ENCODE results near the gene ZBTB22.

ZBTB22 gene

GRCh38 chr6:33329058-33329457 lies 11.5 kb upstream of the ZBTB22 start:
- DNase-seq = no peak

GRCh38 chr6:33324125-33324524 lies 6.6 kb upstream of the ZBTB22 start:
- DNase-seq = no peak

DNA sequence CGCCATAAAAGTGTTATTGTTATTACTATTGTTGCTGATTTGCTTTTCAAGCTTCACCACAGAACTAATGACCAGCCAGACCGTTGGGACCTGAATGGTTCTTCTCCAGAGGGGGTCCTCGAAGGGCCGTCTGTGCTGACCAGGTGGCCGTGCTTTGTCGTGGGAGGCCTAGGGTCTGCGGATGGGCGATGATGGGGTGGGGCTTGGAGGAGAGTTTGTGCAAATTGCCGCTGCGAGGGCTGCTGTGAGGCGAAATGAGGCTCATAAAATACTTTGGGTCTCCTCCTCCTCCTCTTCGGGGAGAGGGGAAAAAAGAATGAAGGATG lies 6.0 kb upstream of the ZBTB22 start:
- no peak for DNase-seq

DNA sequence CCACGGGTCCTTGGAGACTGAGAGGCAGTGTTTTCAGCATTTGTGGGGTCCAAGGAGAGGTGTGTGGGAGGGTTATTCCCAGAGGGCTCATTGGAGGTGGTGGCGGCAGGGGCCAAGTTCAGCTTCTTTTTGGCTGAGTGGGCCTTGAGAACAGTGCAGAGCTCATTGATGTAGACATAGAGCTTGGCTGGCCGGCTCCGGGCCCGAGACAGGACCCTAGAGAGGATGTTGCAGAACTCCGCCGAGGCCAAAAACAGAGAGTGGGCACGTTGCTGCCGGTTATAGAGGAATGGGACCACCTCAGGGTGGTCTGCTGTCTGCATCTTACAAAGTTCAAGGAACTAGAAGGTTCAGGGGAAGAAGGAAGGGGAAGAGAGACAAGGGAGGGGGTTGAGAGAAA lies 3.7 kb upstream of the ZBTB22 start:
- DNase-seq = no peak

DNA sequence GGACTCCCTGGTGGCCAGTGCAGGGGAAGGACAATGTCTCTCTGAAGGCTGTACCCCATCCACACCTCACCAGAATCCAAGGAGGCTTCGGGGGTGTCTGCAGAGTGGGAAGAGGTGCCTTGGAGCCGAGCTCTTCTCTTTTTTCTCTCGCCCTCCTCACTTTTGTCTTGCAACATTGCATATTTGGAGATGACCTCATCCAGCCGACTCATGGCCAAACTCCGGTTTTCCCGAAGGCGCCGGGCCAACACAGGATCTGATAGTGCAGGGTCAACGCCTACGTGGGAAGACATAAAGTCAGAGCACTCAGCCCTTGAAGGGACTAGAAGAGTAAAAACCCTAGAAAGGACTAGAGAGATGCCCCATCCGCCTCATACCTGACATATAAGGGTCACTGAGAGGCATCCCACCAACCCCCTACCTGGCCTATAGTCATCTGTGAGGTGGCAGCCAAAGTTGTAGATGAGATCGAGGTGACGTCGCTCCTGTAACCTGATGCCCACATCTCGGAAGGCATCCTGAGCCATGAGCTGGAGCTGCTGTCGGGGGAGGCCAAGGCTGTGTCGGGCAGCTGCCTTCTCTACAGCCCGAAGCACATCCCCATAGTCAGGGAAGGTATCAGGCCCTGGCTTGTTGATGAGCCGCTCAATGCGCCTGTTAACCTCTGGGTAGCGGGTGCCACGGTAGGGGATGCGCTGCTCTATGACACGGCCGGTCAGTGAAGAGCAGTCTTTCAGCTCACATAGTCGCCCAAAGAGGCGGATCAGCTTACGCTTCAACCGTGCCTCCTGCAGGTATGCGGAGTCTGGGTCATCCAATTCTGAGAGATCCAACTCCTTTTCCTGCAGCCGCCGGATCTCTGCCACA lies 3.0 kb upstream of the ZBTB22 start:
- no peak for DNase-seq

- DNase-seq = no peak
Measured at GRCh38 chr6:33319939-33320314, 2.4 kb upstream of the ZBTB22 start.

DNA sequence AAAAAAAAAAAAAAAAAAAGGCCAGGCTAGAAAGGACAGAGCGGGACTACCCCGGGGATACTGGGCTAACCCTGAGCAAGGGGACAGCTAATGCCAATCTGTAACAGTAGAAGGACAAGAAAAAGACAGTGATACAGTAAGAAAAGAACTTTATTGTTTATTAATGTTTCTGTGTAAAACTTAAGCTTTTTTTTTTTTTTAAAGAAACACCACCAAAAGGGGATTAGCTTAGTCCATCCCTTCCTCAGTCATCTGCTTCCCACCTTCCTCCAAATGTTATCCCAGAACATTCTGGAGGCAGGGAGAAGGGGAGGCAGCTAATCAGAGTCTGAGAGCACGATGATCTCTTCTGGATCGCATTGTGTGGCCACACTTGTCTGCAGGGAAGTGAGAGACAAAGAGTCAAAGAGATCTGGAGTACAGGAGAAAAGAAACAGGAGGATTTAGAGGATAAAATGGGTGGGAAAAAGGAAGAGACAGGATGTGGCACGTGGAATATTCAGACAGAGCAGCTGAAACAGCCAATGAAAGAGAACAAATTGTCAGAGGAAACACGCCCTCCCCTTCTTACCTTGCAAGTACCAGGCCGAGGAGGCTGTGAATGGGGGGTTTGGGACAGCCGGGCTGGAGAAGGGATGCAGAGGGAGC lies 1.0 kb upstream of the ZBTB22 start:
- no peak for DNase-seq

DNA sequence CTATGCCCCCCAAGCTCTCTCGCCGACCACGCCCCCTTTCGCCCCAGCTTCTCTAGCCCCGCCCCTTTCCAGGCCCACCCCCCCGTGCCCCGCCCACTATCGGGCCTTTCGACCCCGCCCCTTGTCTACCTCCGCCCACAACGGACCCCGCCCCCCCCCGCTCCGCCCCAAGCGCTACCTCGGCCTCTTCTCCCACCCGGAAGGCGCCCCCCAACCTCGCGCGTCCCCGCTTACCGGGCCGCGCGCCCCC lies 200 bp downstream of the ZBTB22 start:
- DNase-seq = no peak

- no peak for DNase-seq
Measured at GRCh38 chr6:33316603-33317418, 733 bp downstream of the ZBTB22 start.

DNA sequence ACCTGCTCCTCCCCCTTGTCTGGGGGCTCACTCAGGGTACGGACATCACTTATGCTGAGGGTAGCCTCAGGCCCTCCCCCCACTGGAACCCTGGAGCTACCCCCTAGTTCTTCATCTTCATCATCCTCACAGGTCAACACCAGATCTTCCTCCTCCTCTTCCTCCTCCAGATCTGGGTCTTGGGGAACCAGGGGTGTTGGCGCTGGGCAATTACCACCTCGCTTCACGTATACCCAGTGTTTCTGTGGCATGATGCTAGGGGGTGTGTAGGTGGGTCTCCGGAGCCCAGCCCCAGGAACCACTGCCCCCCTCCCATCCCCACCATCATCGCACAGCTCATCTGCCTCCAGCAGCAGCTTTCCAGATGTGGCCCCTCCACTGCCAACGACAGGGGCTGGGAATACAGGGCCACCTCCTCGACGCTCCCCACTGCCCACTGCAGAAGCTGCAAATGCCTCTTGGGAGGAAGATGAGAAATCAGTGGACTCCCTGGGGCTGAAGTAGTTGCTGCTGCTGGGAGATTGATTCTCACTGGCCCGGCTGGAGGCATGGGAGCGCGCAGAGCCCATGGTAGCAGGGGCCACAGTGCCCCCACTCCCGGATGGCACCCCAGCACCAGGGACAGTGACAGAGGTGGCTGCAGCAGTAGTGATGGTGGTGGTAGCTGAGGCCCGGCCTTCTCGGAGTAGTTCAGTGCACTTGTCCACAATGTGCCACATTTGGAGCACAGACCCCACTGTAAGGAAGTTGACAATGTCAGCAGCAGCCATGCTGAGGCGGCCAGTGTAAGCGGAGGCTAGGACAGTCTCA lies 1.5 kb downstream of the ZBTB22 start:
- no peak for DNase-seq

DNA sequence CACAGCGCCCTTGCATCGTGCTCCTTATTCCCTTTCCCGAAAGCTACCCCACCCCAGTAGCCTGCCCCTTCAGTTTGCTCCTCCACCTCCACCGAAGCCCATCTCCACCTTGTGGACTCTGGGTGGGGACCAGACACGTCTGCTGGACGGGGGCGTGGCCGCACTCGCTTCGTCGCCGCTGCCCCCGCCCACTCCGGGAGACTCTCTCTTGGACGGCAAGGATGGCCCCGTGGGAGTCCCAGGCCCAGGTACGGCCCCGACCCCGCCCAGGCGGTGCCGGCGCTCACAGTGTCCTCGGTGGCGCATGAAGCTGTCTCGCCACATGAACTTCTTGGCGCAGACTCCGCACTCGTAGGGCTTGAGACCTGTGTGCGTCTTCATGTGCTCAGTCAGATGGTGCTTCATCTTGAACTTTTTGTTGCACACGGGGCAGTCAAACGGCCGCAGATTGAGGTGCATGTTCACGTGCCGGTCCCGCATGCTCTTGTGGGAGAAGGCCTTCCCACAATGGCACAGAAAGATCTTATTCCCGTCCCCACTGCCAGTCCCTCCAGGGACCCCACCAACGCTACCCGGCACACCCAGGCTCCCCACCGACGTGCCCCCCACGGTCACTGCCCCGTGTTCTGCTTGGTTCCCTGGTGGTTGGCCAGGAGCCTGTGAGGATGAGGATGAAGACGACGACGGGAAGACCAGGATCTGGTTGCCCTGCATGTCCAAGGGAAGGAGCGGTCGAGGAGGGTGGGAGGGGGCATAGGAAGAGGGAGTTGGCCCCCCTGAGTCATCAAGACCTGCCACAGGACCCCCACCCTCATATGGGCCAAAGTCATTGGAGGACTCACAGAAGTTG lies 2.4 kb downstream of the ZBTB22 start:
- DNase-seq = peak; percentile 44

DNA sequence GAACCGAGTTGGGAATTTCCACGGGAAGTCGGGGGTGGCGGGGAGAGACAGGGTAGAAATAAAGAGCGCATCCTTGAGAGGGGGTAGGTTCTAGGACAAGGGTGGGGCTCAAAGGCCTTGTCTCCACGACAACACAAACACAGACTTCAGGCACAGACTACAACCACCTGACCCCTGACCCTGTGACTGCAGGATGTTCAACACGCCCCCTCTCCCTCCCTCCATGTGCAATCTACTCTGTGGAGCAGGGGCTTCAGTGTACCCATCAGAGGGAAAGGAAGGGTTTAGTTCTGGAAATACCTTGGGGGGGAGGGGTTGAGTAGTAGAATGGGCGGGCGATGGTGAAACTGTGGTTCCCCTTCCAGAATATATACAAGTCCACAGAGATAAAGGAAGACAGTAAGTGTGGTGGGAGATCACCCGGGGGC lies 3.0 kb downstream of the ZBTB22 start:
- DNase-seq = peak; percentile 75

GRCh38 chr6:33313709-33314514 lies 3.6 kb downstream of the ZBTB22 start, which contains the start of gene TAPBP:
Gene TAPBP, minus strand, starts transcription at chr6:33314078. Its CDS starts 37 bp downstream, at chr6:33314041.
- DNase-seq = peak; percentile 89

DNA sequence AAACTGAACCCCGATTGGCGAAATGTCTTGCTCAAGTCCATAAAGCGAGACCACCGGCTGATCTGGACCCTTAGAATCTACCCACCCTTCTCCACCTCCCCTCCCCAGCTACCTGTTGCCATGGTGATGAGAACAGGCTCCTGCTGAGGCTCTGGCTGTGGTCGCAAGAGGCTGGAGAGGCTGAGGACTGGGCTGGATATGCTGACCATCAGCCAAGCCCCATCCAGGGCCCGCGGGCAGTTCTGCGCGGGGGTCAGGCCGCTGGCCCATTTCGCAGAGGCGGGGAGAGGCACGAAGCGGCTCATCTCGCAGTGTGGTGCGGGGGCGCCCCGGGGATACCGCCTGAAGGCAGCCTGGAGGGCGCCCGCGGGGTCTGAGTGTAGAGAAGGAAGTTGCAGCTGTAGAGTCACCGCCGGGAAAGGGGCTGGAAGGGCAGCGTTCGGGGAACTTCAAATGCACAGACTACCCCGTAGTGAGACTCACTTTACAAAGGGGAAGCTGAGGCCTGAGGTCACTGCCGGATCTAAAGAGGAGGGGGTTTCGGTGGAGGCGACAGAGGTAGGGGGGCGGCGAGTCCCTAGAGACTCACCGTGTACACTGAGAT lies 4.3 kb downstream of the ZBTB22 start:
- peak; percentile 66 for DNase-seq

DNA sequence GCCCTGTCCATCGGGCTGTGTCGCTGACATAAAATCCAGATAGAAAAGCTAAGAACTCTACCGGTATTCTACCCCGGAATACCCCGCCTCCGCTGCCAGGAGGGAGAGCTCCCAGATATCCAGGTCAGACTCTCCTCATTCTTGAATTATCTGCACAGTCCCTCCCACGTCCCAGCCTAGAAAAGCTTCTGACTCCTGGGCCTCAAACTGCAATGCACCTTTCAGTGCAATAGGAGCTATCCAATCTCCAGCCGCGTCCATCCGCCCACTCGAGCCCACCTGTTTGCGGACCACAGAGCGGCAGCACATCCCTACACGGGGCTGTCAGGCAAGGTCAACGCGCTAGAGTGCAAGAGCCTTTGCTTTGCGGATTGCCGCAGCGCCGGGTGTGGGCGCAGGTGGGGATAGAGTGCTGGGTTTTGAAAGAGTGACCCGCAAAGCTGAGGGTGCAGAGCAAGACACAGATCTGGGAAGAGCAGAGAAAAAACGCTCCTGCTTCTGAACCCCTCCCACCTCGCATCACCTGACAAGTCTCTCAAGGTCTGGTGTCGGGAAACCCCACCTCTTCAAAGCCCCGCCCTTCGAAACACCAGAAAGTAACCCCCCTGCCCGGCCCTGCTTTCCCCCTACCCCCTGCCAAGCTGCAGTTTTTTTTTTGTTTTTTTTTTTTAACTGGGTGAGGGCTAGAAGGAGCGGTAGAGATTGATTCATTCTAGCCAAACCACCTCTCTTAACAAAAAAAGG lies 5.0 kb downstream of the ZBTB22 start:
- peak; percentile 89 for DNase-seq

DNA sequence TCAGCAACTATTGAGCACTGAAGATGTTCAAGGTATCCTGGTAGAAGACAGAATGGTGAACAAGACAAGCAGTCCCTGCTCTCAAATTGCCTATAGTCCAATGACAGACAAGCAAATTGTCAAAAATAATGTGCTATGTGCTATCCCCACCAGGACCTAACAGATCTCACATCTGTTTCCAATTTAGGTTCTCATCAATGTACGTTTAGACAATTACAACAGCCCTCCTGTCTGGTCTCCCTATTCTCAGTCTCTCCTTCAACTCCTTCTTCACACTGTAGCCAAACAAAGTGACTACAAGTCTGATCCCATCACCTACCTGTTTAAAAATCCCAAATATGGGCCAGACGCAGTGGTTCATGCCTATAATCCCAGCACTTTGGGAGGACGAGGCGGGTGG lies 11.2 kb downstream of the ZBTB22 start:
- DNase-seq = no peak

DNA sequence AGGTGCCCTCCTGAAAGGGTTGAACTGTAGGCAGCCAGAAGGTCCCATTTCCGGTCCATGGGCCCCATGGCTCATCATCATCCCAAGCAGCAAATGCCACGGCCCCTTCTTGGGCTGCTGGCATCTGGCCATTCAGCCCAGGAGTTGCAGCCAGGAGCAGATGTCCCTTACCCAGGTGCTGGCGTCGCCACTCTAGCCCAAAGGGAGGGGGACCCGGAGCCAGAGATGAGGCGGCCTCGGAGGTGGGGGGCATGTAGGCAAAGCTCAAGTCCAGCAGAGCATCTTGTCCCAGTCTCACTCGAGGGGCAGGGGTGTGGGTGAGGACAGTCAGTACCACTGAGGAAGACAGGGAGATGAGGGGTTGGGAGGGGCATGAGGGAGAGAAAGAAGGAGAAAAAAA lies 12.5 kb downstream of the ZBTB22 start:
- no peak for DNase-seq

DNA sequence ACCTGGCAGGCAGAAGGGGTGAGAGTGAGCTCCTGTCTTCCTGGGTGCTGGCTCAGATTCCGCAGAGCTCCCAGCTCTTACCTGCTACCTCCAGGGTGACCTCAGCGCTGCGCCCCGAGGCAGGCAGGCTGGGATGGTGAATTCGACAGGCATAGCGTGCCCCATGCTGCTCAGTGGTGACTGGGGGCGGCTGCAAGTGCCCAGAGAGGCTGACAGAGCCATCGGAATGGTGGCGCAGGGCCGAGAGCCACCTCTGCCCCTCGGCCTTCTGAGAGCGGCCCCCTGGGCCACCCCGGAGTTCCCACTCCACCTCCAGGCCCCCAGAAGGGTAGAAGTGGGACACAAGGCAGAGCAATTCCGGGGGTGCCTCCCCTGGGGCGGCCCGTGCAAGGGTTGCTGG lies 13.3 kb downstream of the ZBTB22 start:
- no peak for DNase-seq

- no peak for DNase-seq
Measured at GRCh38 chr6:33301877-33302276, 15.7 kb downstream of the ZBTB22 start.
